ENCODE results near the gene KRTAP4-7. TPM values are rescaled to one million over a fixed set of nuclear protein-coding genes. Genes with fewer than 3 reads are reported as not detected.
A peak's percentile ranks its signal among the peaks of the same experiment; 100 is the strongest.
"Not testable (repeated sequence)": the region's sequence is repeated elsewhere in the genome, so short reads cannot be mapped to it uniquely, and the experiment has no call there.

Gene KRTAP4-7
- total and polyA plus RNA-seq, 2 experiments from 2014 or later = not detected

DNA sequence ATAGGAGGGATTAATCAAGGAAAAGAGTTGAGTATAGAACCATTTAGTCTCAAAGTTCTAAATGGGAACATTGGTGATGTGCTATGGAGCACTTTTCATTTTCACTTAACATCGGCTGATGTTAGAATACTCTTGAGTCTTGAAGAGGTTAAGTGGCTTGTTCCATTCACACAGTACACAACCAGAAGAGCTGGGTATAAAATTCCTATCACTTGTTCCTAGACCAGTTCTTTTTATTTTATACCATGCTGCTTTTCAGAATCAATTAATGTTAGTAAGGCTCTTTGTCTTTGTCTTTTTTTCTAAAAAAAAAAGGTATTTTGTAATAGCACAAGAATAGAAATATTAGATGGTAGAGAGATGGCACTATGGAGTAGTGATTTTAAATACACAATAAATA lies 41.0 kb upstream of the KRTAP4-7 start (continued):
- no peak for TF ChIP-seq CREB1 (CRISPR knock-in tag; IDR thresholded peaks at IDR 0.05; ENCODE audit: low read depth)
- TF ChIP-seq EZH2phosphoT487 (IDR thresholded peaks at IDR 0.05; ENCODE audit: unreplicated experiment) = no peak
- TF ChIP-seq, protein P1, sequence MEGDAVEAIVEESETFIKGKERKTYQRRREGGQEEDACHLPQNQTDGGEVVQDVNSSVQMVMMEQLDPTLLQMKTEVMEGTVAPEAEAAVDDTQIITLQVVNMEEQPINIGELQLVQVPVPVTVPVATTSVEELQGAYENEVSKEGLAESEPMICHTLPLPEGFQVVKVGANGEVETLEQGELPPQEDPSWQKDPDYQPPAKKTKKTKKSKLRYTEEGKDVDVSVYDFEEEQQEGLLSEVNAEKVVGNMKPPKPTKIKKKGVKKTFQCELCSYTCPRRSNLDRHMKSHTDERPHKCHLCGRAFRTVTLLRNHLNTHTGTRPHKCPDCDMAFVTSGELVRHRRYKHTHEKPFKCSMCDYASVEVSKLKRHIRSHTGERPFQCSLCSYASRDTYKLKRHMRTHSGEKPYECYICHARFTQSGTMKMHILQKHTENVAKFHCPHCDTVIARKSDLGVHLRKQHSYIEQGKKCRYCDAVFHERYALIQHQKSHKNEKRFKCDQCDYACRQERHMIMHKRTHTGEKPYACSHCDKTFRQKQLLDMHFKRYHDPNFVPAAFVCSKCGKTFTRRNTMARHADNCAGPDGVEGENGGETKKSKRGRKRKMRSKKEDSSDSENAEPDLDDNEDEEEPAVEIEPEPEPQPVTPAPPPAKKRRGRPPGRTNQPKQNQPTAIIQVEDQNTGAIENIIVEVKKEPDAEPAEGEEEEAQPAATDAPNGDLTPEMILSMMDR (conservative IDR thresholded peaks at IDR 0.05; ENCODE audit: low read depth in 2 of 2) = no peak
- TF ChIP-seq, protein P2, sequence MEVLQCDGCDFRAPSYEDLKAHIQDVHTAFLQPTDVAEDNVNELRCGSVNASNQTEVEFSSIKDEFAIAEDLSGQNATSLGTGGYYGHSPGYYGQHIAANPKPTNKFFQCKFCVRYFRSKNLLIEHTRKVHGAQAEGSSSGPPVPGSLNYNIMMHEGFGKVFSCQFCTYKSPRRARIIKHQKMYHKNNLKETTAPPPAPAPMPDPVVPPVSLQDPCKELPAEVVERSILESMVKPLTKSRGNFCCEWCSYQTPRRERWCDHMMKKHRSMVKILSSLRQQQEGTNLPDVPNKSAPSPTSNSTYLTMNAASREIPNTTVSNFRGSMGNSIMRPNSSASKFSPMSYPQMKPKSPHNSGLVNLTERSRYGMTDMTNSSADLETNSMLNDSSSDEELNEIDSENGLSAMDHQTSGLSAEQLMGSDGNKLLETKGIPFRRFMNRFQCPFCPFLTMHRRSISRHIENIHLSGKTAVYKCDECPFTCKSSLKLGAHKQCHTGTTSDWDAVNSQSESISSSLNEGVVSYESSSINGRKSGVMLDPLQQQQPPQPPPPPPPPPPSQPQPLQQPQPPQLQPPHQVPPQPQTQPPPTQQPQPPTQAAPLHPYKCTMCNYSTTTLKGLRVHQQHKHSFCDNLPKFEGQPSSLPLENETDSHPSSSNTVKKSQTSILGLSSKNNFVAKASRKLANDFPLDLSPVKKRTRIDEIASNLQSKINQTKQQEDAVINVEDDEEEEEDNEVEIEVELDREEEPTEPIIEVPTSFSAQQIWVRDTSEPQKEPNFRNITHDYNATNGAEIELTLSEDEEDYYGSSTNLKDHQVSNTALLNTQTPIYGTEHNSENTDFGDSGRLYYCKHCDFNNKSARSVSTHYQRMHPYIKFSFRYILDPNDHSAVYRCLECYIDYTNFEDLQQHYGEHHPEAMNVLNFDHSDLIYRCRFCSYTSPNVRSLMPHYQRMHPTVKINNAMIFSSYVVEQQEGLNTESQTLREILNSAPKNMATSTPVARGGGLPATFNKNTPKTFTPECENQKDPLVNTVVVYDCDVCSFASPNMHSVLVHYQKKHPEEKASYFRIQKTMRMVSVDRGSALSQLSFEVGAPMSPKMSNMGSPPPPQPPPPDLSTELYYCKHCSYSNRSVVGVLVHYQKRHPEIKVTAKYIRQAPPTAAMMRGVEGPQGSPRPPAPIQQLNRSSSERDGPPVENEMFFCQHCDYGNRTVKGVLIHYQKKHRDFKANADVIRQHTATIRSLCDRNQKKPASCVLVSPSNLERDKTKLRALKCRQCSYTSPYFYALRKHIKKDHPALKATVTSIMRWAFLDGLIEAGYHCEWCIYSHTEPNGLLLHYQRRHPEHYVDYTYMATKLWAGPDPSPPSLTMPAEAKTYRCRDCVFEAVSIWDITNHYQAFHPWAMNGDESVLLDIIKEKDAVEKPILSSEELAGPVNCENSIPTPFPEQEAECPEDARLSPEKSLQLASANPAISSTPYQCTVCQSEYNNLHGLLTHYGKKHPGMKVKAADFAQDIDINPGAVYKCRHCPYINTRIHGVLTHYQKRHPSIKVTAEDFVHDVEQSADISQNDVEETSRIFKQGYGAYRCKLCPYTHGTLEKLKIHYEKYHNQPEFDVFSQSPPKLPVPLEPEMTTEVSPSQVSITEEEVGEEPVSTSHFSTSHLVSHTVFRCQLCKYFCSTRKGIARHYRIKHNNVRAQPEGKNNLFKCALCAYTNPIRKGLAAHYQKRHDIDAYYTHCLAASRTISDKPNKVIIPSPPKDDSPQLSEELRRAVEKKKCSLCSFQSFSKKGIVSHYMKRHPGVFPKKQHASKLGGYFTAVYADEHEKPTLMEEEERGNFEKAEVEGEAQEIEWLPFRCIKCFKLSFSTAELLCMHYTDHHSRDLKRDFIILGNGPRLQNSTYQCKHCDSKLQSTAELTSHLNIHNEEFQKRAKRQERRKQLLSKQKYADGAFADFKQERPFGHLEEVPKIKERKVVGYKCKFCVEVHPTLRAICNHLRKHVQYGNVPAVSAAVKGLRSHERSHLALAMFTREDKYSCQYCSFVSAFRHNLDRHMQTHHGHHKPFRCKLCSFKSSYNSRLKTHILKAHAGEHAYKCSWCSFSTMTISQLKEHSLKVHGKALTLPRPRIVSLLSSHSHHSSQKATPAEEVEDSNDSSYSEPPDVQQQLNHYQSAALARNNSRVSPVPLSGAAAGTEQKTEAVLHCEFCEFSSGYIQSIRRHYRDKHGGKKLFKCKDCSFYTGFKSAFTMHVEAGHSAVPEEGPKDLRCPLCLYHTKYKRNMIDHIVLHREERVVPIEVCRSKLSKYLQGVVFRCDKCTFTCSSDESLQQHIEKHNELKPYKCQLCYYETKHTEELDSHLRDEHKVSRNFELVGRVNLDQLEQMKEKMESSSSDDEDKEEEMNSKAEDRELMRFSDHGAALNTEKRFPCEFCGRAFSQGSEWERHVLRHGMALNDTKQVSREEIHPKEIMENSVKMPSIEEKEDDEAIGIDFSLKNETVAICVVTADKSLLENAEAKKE (CRISPR knock-in tag; IDR thresholded peaks at IDR 0.05) = no peak

DNA sequence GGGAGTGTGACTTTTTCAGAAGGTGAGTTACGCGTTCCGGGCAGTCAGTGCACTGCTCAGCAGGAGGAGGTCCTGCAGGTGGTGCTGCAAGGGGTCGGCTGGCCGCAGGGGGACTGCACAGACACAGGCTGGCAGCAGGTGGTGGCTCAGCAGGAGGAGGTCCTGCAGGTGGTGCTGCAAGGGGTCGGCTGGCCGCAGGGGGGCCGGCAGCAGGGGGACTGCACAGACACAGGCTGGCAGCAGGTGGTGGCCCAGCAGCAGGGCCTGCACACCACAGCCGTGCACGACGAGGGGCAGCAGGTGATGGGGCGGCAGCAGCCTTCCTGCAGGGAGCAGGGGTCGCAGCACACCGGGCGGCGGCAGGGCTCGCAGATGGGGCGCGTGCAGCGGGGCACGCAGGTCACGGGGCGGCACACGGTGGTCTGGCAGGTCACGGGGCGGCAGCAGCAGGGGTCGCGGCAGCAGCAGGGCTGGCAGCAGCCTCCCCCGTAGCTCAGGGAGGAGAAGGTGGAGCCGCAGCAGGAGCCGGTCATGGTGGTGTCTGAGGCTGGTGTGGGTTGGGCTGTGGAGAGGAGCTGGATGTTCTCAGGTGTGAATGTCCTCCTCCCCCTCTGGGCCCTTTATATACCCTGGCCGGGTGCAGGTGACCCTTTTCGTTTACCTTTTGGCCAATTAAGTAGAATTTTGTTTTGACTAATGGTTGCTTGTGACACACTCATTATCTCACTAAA lies 37.0 kb upstream of the KRTAP4-7 start, which contains the start of gene KRTAP2-1:
KRTAP2-1 (minus strand) TSS at position 582 of the 731 bp plus-strand sequence; CDS start at position 533, 49 bp downstream.
- H3K79me2 ChIP-seq (replicated peaks; ENCODE audit: insufficient read depth); H3K27ac ChIP-seq (ENCODE audit: low read depth); H3K36me3 ChIP-seq (ENCODE audit: insufficient read depth); H2AFZ ChIP-seq; H3F3A ChIP-seq (replicated peaks; ENCODE audit: low read depth); H3K9me3 Mint-ChIP-seq; H3K9me2 ChIP-seq (ENCODE audit: insufficient read depth); H3K4me1 ChIP-seq (ENCODE audit: insufficient read depth); H3K4me2 ChIP-seq; H3K36me3 Mint-ChIP-seq (ENCODE audit: low read depth); H3K27me3 ChIP-seq (ENCODE audit: insufficient read depth); H3K27me3 Mint-ChIP-seq (ENCODE audit: insufficient read depth, low read depth, poor library complexity); H3K4me3 Mint-ChIP-seq; H4K20me1 ChIP-seq (replicated peaks; ENCODE audit: insufficient read depth); H3K4me3 ChIP-seq; H3K27ac Mint-ChIP-seq: not testable (repeated sequence)
- peaks cover 16% of the 10 kb centered on the region for H3K4me1 Mint-ChIP-seq
- DNase-seq (ENCODE audit: low spot score) = peak; percentile 3
- ATAC-seq = peak; percentile 65

All from GM23338 (cell line).